HG03139 (cell line): ENCODE results near the gene FZD4.
"Not testable (repeated sequence)": the region's sequence is repeated elsewhere in the genome, so short reads cannot be mapped to it uniquely, and the experiment has no call there.

Experiments
- ATAC-seq: cut with Tn5 transposase; IDR thresholded peaks from one replicate; pipeline ENCODE4 v1.9.1; 2021; ENCODE audit not compliant: unreplicated experiment

The FZD4 gene

GRCh38 chr11:86938203-86938899, 16.8 kb downstream of the FZD4 start:
- no peak for ATAC-seq

GRCh38 chr11:86937193-86937806, 17.9 kb downstream of the FZD4 start:
- not testable (repeated sequence) for ATAC-seq

GRCh38 chr11:86934926-86935579, 20.1 kb downstream of the FZD4 start:
- no peak for ATAC-seq

GRCh38 chr11:86934582-86934900, 20.7 kb downstream of the FZD4 start:
- no peak for ATAC-seq

- ATAC-seq: no peak
These were observed 21.2 kb downstream of the FZD4 start for GRCh38 chr11:86933891-86934581.

- ATAC-seq: no peak
These were observed 22.0 kb downstream of the FZD4 start for GRCh38 chr11:86932924-86933875.

GRCh38 chr11:86932259-86932585, 23.0 kb downstream of the FZD4 start:
- no peak for ATAC-seq

- no peak for ATAC-seq
These were observed 23.5 kb downstream of the FZD4 start for GRCh38 chr11:86931548-86932258.

- ATAC-seq: no peak
These were observed 24.1 kb downstream of the FZD4 start for GRCh38 chr11:86930957-86931547.

- ATAC-seq: no peak
These were observed 28.2 kb downstream of the FZD4 start for GRCh38 chr11:86926975-86927374.

- no peak for ATAC-seq
These were observed 31.0 kb downstream of the FZD4 start for GRCh38 chr11:86923999-86924766.

- no peak for ATAC-seq
These were observed 33.0 kb downstream of the FZD4 start for GRCh38 chr11:86922225-86922624.

- ATAC-seq: no peak
These were observed 35.5 kb downstream of the FZD4 start for GRCh38 chr11:86919557-86920210.

- no peak for ATAC-seq
These were observed 36.2 kb downstream of the FZD4 start for GRCh38 chr11:86918973-86919372.

- no peak for ATAC-seq
These were observed 36.7 kb downstream of the FZD4 start for GRCh38 chr11:86918496-86918895.

GRCh38 chr11:86917589-86917988, 37.6 kb downstream of the FZD4 start:
- ATAC-seq: no peak

- no peak for ATAC-seq
These were observed 38.9 kb downstream of the FZD4 start for GRCh38 chr11:86916330-86916729.

- not testable (repeated sequence) for ATAC-seq
These were observed 39.3 kb downstream of the FZD4 start for GRCh38 chr11:86915850-86916249.
